SK-N-SH (cell line): ENCODE data around the gene CDC42EP3.

ENCODE experiments used
- CTCF ChIP-seq: fragments of 200-600 bp; sonication (generic); IDR thresholded peaks from 2 replicates; pipeline ENCODE4 v1.6.1; 2017; ENCODE audit warnings: antibody characterized with exemption, mild to moderate bottlenecking, moderate library complexity
- EP300 ChIP-seq, 2 experiments: IDR thresholded peaks; 2 replicates each; pipeline versions ENCODE4 v1.4.0 to v1.6.1; 2012; ENCODE audit warnings: borderline replicate concordance in 1 of 2, low read depth in 1 of 2, low read length in 1 of 2
- FOXM1 ChIP-seq: IDR thresholded peaks from 2 replicates; pipeline ENCODE4 v1.4.0; 2012; ENCODE audit warnings: low read depth, mild to moderate bottlenecking
- PBX3 ChIP-seq: IDR thresholded peaks from 2 replicates; pipeline ENCODE4; 2012
- TAF1 ChIP-seq: IDR thresholded peaks from 2 replicates; pipeline ENCODE4 v1.6.1; 2012; ENCODE audit warnings: low read depth, mild to moderate bottlenecking, low read length, moderate library complexity, borderline replicate concordance

- TF ChIP-seq CTCF (no peak), EP300 (IDR thresholded peaks at IDR 0.05; ENCODE audit: borderline replicate concordance in 1 of 2, low read depth in 1 of 2, low read length in 1 of 2) (no peak), PBX3 (no peak), FOXM1 (no peak), TAF1 (no peak)
These were observed 33.5 kb downstream of the CDC42EP3 start for GRCh38 chr2:37637985-37638384.
